ENCODE results near the gene ADM5.
A peak's percentile ranks its signal among the peaks of the same experiment; 100 is the strongest.

Gene ADM5

DNA sequence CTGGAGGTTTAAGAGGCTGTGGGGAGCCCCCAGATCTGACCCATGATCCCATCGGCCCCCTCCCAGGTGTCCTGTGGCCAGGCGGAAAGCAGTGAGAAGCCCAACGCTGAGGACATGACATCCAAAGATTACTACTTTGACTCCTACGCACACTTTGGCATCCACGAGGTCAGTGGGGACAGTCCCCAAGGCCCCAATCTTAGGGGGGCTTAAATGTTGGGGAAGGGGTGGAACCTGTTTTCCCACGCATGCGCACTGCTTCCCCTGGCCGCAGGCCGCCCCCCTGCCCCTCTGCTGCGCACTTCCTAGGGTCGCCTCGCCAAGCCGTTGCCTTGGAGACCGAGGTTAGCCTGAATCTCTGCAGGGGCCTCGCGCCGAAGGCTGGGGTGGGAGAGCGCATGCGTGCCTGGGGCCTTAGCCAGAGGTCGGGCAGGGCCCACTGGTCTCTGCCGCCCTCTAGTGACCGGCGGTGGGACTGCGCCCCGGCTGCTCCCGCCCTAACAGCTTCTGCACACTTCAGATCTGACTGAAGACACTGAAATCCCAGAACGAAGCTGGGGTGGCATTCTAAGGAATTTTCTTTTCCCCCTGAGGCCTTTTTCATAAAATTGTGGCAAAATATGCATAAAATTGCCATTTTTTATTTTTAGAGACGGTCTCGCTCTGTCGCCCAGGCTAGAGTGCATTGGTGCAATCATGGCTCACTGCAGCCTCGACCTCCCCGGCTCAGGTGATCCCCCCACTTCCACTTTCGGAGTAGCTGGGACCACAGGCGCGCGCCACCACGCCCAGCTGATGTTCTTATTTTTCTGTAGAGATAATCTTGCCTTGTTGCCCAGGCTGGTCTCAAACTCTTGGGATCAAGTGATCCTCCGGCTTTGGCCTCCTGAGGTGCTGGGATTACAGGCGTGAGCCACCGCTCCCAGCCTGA, 8.7 kb upstream of the ADM5 start:
- DNase-seq: peak; percentile 85

DNA sequence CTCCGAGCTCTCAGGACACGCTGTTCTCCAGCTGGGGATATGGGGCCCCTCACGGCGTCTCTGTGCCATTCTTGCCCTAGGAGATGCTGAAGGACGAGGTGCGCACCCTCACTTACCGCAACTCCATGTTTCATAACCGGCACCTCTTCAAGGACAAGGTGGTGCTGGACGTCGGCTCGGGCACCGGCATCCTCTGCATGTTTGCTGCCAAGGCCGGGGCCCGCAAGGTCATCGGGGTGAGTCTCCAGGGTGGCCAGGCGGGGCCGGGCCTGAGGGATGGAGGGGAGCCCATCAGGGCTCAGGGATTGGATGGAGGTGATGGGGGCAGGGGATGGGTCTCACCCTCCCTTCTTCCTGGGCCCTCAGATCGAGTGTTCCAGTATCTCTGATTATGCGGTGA, 7.6 kb upstream of the ADM5 start:
- no peak for DNase-seq

- peak; percentile 54 for DNase-seq
Measured at GRCh38 chr19:49682274-49682673, 7.1 kb upstream of the ADM5 start.

- no peak for DNase-seq
Measured at GRCh38 chr19:49683814-49684250, 5.6 kb upstream of the ADM5 start.

GRCh38 chr19:49684251-49684982, 5.0 kb upstream of the ADM5 start:
- DNase-seq: peak; percentile 20

- no peak for DNase-seq
Measured at GRCh38 chr19:49684983-49685553, 4.3 kb upstream of the ADM5 start.

DNA sequence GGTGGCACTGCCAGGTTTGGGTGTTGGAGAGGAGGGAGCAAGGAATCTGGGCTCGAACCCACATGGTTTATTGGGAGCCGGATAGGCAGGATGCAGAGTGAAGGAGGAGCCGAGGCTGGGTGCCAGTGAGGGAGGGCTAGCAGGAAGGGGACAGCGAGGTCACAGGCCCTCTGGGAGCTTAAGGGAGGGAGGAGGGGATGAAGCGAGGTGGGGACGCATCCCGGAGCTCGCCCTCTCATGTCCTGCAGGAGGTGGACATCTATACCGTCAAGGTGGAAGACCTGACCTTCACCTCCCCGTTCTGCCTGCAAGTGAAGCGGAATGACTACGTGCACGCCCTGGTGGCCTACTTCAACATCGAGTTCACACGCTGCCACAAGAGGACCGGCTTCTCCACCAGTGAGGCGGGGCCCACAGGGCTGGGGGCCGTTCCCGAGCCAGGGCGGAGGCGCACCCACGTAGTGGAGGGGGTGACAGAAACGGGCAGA, 3.5 kb upstream of the ADM5 start:
- no peak for DNase-seq

- DNase-seq: no peak
Measured at GRCh38 chr19:49686503-49687088, 2.8 kb upstream of the ADM5 start.

- no peak for DNase-seq
Measured at GRCh38 chr19:49687150-49687549, 2.2 kb upstream of the ADM5 start.

DNA sequence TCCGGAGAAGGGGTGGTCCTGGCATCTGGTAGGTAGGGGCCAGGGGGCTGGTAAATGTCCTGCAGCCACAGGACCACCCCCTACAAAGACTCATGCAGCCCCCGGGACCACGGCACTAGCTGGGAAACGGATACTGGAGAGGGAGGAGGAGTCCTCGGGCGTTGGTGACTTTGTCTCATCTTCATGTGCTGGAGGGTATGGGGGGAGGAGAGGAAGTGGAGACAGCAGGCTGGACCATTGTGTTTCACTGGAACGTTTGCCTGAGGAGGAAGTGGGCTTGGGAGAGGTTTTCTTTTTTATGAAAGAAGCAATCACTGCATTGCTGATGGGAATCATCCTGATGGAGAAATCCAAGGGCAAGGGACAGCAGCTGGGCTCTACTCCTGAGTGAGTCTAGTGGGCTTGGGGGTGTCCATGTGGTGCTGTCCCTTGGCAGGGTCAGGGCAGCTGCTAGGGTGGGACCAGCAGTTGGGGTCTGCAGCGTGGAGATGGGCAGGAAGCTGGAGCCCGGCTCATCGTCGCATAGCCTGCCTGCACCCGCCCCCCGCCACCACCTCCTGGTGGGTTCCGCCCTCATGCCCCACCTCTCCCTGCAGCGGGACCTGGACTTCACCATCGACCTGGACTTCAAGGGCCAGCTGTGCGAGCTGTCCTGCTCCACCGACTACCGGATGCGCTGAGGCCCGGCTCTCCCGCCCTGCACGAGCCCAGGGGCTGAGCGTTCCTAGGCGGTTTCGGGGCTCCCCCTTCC, 1.7 kb upstream of the ADM5 start:
- DNase-seq: peak; percentile 70

- no peak for DNase-seq
Measured at GRCh38 chr19:49688531-49689132, 762 bp upstream of the ADM5 start.

- no peak for DNase-seq
Measured at GRCh38 chr19:49690079-49690655, 773 bp downstream of the ADM5 start.

- no peak for DNase-seq
Measured at GRCh38 chr19:49690656-49691242, 1.4 kb downstream of the ADM5 start, which contains the start of gene CPT1C. Gene CPT1C (plus strand): TSS chr19:49691116. CDS start chr19:49692253, 1,137 bp downstream.

GRCh38 chr19:49691243-49692146, 2.1 kb downstream of the ADM5 start:
- peak; percentile 58 for DNase-seq

GRCh38 chr19:49692147-49692506, 2.7 kb downstream of the ADM5 start:
- no peak for DNase-seq

DNA sequence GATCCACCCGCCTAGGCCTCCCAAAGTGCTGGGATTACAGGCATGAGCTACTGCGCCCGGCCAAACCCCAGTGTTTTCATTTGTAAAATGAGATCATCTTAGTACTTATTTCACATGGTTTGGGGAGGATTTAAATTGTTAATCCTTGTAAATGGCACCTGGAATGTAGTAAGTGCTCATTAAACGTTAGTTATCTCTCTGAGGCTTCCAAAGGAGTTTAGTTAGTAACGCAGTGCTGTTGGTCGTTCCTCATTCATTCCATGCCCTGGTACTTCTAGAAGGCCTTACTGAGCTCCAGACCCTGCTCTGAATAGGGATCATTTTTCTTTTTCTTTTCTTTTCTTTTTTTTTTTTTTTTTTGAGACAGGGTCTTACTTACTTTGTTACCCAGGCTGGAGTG, 6.7 kb downstream of the ADM5 start:
- no peak for DNase-seq

DNA sequence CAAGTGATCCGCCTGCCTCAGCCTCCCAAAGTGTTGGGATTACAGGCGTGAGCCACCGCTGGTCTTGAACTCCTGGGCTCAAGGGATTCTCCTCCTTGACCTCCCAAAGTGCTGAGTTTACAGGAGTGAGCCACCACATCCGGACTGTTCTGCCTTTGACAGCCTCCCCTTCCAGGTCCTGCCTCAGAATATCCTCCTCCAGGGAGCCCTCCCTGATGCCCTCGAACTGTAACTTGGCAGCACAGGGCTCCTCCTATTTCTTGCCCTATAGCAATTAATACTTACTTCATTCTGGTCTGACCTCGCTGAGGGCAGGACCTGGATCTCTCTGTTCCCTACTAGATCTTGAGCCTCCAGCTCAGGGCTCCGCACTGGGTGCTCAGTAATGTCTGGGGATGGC, 7.5 kb downstream of the ADM5 start:
- DNase-seq: no peak

DNA sequence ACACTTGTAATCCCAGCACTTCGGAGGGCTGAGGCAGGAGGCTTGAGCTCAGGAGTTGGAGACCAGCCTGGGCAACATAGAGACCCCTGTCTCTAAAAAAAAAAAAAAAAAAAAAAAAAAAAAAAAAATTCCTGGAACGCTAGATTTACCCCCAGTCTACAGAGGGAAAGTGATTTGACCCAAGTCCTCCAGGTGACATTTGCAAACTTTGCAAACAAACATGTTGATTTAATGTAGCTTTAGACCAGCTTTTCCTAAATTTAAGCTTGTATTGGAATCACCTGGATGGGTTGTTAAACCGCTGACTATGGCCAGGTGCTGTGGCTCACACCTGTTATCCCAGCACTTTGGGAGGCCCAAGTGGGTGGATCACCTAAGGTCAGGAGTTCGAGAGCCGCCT, 10.0 kb downstream of the ADM5 start:
- no peak for DNase-seq

- no peak for DNase-seq
Measured at GRCh38 chr19:49700563-49700962, 11.2 kb downstream of the ADM5 start.

DNA sequence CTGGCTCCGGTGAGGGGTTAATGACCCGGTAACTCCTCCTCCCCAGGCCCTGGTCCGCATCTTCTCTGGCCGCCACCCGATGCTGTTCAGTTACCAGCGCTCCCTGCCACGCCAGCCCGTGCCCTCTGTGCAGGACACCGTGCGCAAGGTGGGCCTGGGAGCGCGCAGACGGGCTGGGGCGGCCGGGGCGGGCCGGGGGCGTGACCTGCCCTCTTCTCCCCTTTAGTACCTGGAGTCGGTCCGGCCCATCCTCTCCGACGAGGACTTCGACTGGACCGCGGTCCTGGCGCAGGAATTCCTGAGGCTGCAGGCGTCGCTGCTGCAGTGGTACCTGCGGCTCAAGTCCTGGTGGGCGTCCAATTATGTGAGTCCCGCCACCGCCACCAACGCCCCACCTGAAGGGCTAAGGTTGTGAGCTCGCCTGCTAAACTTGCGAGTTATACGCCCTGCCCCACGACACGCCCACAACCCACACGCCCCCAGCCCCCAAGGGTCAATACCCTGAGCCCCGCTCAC, 11.9 kb downstream of the ADM5 start:
- no peak for DNase-seq
